GM19324 (cell line): ENCODE data around the gene IQCK.

ENCODE experiments used
- ATAC-seq: cut with Tn5 transposase; IDR thresholded peaks from one replicate; pipeline ENCODE4 v1.9.1; 2021; ENCODE audit warnings: mild to moderate bottlenecking, moderate library complexity; ENCODE audit not compliant: unreplicated experiment, low FRiP score

The IQCK gene

GRCh38 chr16:19829844-19830692 is 112.0 kb downstream of the IQCK start:
- no peak for ATAC-seq

- no peak for ATAC-seq
Observed at GRCh38 chr16:19830902-19831560, 113.0 kb downstream of the IQCK start.

GRCh38 chr16:19831678-19832077 is 113.6 kb downstream of the IQCK start:
- ATAC-seq, result no peak

- ATAC-seq, result no peak
Observed at GRCh38 chr16:19833176-19833575, 115.1 kb downstream of the IQCK start.

GRCh38 chr16:19833581-19833980 is 115.5 kb downstream of the IQCK start:
- no peak for ATAC-seq

- ATAC-seq, result no peak
Observed at GRCh38 chr16:19835196-19835595, 117.1 kb downstream of the IQCK start.

GRCh38 chr16:19835968-19836421 is 117.9 kb downstream of the IQCK start:
- no peak for ATAC-seq

- ATAC-seq, result no peak
Observed at GRCh38 chr16:19837331-19837980, 119.4 kb downstream of the IQCK start.

- no peak for ATAC-seq
Observed at GRCh38 chr16:19837984-19838707, 120.1 kb downstream of the IQCK start.

GRCh38 chr16:19840524-19841110 is 122.5 kb downstream of the IQCK start:
- no peak for ATAC-seq

GRCh38 chr16:19841184-19841583 is 123.1 kb downstream of the IQCK start:
- ATAC-seq, result no peak

- ATAC-seq, result no peak
Observed at GRCh38 chr16:19842426-19843157, 124.5 kb downstream of the IQCK start.

GRCh38 chr16:19843371-19843770 is 125.3 kb downstream of the IQCK start:
- ATAC-seq, result no peak

GRCh38 chr16:19844945-19845641 is 127.0 kb downstream of the IQCK start:
- no peak for ATAC-seq

GRCh38 chr16:19846436-19846835 is 128.4 kb downstream of the IQCK start:
- no peak for ATAC-seq

GRCh38 chr16:19848756-19849155 is 130.7 kb downstream of the IQCK start:
- no peak for ATAC-seq

- no peak for ATAC-seq
Observed at GRCh38 chr16:19850131-19850817, 132.2 kb downstream of the IQCK start.

GRCh38 chr16:19851476-19851875 is 133.4 kb downstream of the IQCK start:
- ATAC-seq, result no peak
